GM23338 (cell line): ENCODE results near the gene ZGPAT. TPM values are rescaled to one million over a fixed set of nuclear protein-coding genes. Genes with fewer than 3 reads are reported as not detected.

Experiments
- ATAC-seq: fragments of 200-7000 bp; cut with Tn5 transposase; 3 replicates; pipeline ENCODE4 v1.9.1; 2020
- DNase-seq: peaks from one replicate; pipeline ENCODE4 v3.0.0-alpha.2; 2015; ENCODE audit warnings: low spot score
- H2AFZ ChIP-seq: fragments of 200-600 bp; sonication (generic); 2 replicates; pipeline ENCODE4 v1.8.0; 2016; ENCODE audit warnings: antibody characterized with exemption, mild to moderate bottlenecking, moderate library complexity
- H3F3A ChIP-seq: fragments of 200-600 bp; sonication (generic); replicated peaks from 2 replicates; pipeline ENCODE4 v1.8.0; 2017; ENCODE audit warnings: antibody characterized with exemption, mixed run types, low read depth
- H3K27ac ChIP-seq: fragments of 200-600 bp; sonication (generic); 2 replicates; pipeline ENCODE4 v1.6.1; 2016; ENCODE audit warnings: low read depth
- H3K27me3 ChIP-seq: fragments of 200-600 bp; sonication (generic); 2 replicates; pipeline ENCODE4 v1.8.0; 2016; ENCODE audit warnings: mild to moderate bottlenecking, mixed run types, moderate library complexity; ENCODE audit not compliant: insufficient read depth
- H3K36me3 ChIP-seq: fragments of 200-600 bp; sonication (generic); 2 replicates; pipeline ENCODE4 v1.8.0; 2016; ENCODE audit warnings: mild to moderate bottlenecking; ENCODE audit not compliant: insufficient read depth
- H3K4me1 ChIP-seq: fragments of 200-600 bp; sonication (generic); 2 replicates; pipeline ENCODE4 v1.8.0; 2016; ENCODE audit warnings: mild to moderate bottlenecking, moderate library complexity; ENCODE audit not compliant: insufficient read depth
- H3K4me2 ChIP-seq: fragments of 200-600 bp; sonication (generic); 2 replicates; pipeline ENCODE4 v1.7.1; 2017; ENCODE audit warnings: mixed run types
- H3K4me3 ChIP-seq: fragments of 200-600 bp; sonication (generic); 2 replicates; pipeline ENCODE4 v1.6.1; 2016; ENCODE audit warnings: mixed run types
- H3K79me2 ChIP-seq: fragments of 200-600 bp; sonication (generic); replicated peaks from 2 replicates; pipeline ENCODE4 v1.8.0; 2017; ENCODE audit warnings: mild to moderate bottlenecking; ENCODE audit not compliant: insufficient read depth
- H3K9me2 ChIP-seq: fragments of 200-600 bp; sonication (generic); 2 replicates; pipeline ENCODE4 v1.8.0; 2017; ENCODE audit not compliant: insufficient read depth
- H4K20me1 ChIP-seq: fragments of 200-600 bp; sonication (generic); replicated peaks from 2 replicates; pipeline ENCODE4 v1.8.0; 2017; ENCODE audit warnings: mild to moderate bottlenecking; ENCODE audit not compliant: insufficient read depth
- H3K27ac Mint-ChIP-seq: 2 replicates; pipeline ENCODE4 v1.8.0; 2020; ENCODE audit warnings: inconsistent platforms, mild to moderate bottlenecking, moderate library complexity, mixed read lengths
- H3K27me3 Mint-ChIP-seq: 3 replicates; pipeline ENCODE4 v1.8.0; 2022; ENCODE audit warnings: low read depth, mild to moderate bottlenecking, moderate library complexity, mixed read lengths, inconsistent platforms; ENCODE audit not compliant: insufficient read depth, poor library complexity
- H3K36me3 Mint-ChIP-seq: 3 replicates; pipeline ENCODE4 v1.8.0; 2021; ENCODE audit warnings: low read depth, mild to moderate bottlenecking, inconsistent platforms, moderate library complexity, mixed read lengths
- H3K4me1 Mint-ChIP-seq: 3 replicates; pipeline ENCODE4 v1.8.0; 2020; ENCODE audit warnings: mild to moderate bottlenecking, inconsistent platforms, mixed read lengths
- H3K4me3 Mint-ChIP-seq: 3 replicates; pipeline ENCODE4 v1.8.0; 2021; ENCODE audit warnings: moderate library complexity, mild to moderate bottlenecking, inconsistent platforms, mixed read lengths
- H3K9me3 Mint-ChIP-seq: 3 replicates; pipeline ENCODE4 v1.8.0; 2020; ENCODE audit warnings: moderate library complexity, mild to moderate bottlenecking, inconsistent platforms, mixed read lengths
- CREB1 ChIP-seq: fragments of 250-450 bp; sonication (Bioruptor Pico); IDR thresholded peaks from 2 replicates; pipeline ENCODE4 v1.5.0; 2020; ENCODE audit warnings: low read depth, mild to moderate bottlenecking, moderate library complexity
- EZH2phosphoT487 ChIP-seq: fragments of 200-600 bp; sonication (generic); IDR thresholded peaks from one replicate; pipeline ENCODE4 v1.8.1; 2018; ENCODE audit warnings: antibody characterized with exemption; ENCODE audit not compliant: unreplicated experiment
- JUNB ChIP-seq: IDR thresholded peaks from one replicate; pipeline ENCODE4 v1.6.1; 2016; ENCODE audit warnings: antibody characterized with exemption; ENCODE audit not compliant: unreplicated experiment
- NANOG ChIP-seq: IDR thresholded peaks from 2 replicates; pipeline ENCODE4 v1.6.1; 2016; ENCODE audit warnings: antibody characterized with exemption, borderline replicate concordance
- POLR2AphosphoS5 ChIP-seq: IDR thresholded peaks from 2 replicates; pipeline ENCODE4 v1.6.1; 2016; ENCODE audit warnings: antibody characterized with exemption, low read depth
- STAT1 ChIP-seq: IDR thresholded peaks from one replicate; pipeline ENCODE4 v1.6.1; 2016; ENCODE audit warnings: antibody characterized with exemption; ENCODE audit not compliant: unreplicated experiment
- ZNF114 ChIP-seq: fragments of 250-450 bp; sonication (Bioruptor Pico); IDR thresholded peaks from 2 replicates; pipeline ENCODE4 v1.5.0; 2020; ENCODE audit warnings: mild to moderate bottlenecking, moderate library complexity
- ZNF331 ChIP-seq: fragments of 250-450 bp; sonication (Bioruptor Pico); IDR thresholded peaks from 2 replicates; pipeline ENCODE4 v1.5.0; 2020; ENCODE audit warnings: low read depth, mild to moderate bottlenecking, moderate library complexity
- polyA plus RNA-seq: library from polyadenylated mRNA; unstranded; fragments of >200 nt; fragmentation: Nextera tagmentation; extraction: Ambion mirVana; gene quantifications from 2 replicates; pipeline ENCODE4 v1.2.1, GENCODE V29; 2016
- total RNA-seq: library from RNA; depleted of rRNA; stranded (reverse); fragments of >200 nt; shearing (Covaris generic); gene quantifications from 2 replicates; pipeline ENCODE4 v1.2.3, GENCODE V29; 2014
- TF ChIP-seq, protein P1 (sequence below): IDR thresholded peaks from one replicate; pipeline ENCODE4 v1.6.1; 2018; ENCODE audit warnings: antibody characterized with exemption; ENCODE audit not compliant: unreplicated experiment
- TF ChIP-seq, protein P2 (sequence below), 2 experiments: fragments of 200-600 bp in 1 of 2; sonication (generic) in 1 of 2; conservative IDR thresholded peaks; 2 replicates each; pipeline versions ENCODE4 v1.5.1 to v1.6.1; 2016 to 2017; ENCODE audit warnings: antibody characterized with exemption in 2 of 2, low read depth in 2 of 2, mild to moderate bottlenecking in 2 of 2, moderate library complexity in 1 of 2
- TF ChIP-seq, protein P3 (sequence below): IDR thresholded peaks from 2 replicates; pipeline ENCODE4 v1.6.1; 2016; ENCODE audit warnings: antibody characterized with exemption
- TF ChIP-seq, protein P4 (sequence below): fragments of 250-450 bp; sonication (Bioruptor Pico); IDR thresholded peaks from 2 replicates; pipeline ENCODE4 v1.5.0; 2020; ENCODE audit warnings: mild to moderate bottlenecking, moderate library complexity

ZGPAT gene
- total and polyA plus RNA-seq, 2 experiments from 2014 or later: 25.0 to 39.2 TPM

DNA sequence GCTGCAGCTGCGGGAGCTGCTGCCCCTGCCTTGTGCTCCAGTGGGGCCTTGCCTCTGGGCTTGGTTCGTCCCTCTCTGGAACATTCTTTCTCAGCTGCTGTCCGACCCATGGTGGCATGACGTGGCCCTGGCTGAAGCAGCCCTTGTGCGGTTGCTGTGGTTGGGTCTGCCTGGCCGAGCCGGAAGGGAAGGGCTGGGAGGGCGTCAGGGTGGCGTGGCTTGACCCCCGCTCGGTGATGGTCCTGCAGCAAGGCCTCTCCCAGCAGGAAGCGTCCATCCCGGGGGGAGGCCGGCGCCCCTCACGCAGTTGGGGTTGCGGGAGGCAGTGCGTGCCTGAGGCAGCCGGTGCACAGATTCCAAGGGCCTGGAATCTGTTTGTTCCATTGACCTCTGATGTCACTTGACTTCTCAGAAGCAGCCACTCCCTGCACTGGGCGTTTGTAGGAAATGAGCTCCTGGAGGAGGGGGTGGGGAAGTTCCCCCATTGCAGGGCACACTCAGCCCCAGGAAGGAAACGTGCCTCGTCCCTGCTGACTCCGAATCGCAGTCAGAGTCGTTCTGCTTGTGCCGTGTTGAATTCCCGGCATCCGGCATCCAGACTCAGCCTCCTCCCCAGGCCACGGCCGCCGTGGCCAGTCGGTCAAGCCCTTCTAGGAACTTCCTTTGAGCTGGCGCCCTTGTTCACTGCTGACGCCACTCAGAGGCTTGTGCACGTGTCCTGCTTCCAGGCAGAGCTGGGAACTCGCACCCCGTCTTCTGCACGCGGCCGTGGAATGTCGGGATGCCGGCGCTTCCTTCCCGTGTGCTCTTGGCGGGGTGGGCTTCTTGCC is 21.1 kb upstream of the ZGPAT start:
- Histone ChIP-seq H3K4me3 (no peak overlapping the region), H3K9me2 (no peaks in the 10 kb centered on the region), H3F3A (no peaks in the 10 kb centered on the region), H4K20me1 (no peaks in the 10 kb centered on the region), H3K27me3 (no peaks in the 10 kb centered on the region), H3K4me1 (no peaks in the 10 kb centered on the region), H3K4me2 (no peak overlapping the region), H3K36me3 (no peaks in the 10 kb centered on the region), H3K27ac (no peak overlapping the region), H2AFZ (no peak overlapping the region), H3K79me2 (no peaks in the 10 kb centered on the region)
- H3K4me3 Mint-ChIP-seq: no peak overlapping the region
- no peak overlapping the region for H3K27ac Mint-ChIP-seq
- ATAC-seq (no peak; the same call in 2 of the 3 replicates), DNase-seq (no peak)
- H3K9me3 Mint-ChIP-seq: no peaks in the 10 kb centered on the region
- H3K4me1 Mint-ChIP-seq: no peaks in the 10 kb centered on the region; the same call in 2 of the 3 replicates
- TF ChIP-seq CREB1 (no peak), ZNF114 (no peak), EZH2phosphoT487 (no peak), NANOG (no peak), ZNF331 (no peak), STAT1 (no peak), JUNB (no peak), POLR2AphosphoS5 (no peak)
- TF ChIP-seq, protein P1, sequence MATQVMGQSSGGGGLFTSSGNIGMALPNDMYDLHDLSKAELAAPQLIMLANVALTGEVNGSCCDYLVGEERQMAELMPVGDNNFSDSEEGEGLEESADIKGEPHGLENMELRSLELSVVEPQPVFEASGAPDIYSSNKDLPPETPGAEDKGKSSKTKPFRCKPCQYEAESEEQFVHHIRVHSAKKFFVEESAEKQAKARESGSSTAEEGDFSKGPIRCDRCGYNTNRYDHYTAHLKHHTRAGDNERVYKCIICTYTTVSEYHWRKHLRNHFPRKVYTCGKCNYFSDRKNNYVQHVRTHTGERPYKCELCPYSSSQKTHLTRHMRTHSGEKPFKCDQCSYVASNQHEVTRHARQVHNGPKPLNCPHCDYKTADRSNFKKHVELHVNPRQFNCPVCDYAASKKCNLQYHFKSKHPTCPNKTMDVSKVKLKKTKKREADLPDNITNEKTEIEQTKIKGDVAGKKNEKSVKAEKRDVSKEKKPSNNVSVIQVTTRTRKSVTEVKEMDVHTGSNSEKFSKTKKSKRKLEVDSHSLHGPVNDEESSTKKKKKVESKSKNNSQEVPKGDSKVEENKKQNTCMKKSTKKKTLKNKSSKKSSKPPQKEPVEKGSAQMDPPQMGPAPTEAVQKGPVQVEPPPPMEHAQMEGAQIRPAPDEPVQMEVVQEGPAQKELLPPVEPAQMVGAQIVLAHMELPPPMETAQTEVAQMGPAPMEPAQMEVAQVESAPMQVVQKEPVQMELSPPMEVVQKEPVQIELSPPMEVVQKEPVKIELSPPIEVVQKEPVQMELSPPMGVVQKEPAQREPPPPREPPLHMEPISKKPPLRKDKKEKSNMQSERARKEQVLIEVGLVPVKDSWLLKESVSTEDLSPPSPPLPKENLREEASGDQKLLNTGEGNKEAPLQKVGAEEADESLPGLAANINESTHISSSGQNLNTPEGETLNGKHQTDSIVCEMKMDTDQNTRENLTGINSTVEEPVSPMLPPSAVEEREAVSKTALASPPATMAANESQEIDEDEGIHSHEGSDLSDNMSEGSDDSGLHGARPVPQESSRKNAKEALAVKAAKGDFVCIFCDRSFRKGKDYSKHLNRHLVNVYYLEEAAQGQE: no peak
- TF ChIP-seq, protein P2, sequence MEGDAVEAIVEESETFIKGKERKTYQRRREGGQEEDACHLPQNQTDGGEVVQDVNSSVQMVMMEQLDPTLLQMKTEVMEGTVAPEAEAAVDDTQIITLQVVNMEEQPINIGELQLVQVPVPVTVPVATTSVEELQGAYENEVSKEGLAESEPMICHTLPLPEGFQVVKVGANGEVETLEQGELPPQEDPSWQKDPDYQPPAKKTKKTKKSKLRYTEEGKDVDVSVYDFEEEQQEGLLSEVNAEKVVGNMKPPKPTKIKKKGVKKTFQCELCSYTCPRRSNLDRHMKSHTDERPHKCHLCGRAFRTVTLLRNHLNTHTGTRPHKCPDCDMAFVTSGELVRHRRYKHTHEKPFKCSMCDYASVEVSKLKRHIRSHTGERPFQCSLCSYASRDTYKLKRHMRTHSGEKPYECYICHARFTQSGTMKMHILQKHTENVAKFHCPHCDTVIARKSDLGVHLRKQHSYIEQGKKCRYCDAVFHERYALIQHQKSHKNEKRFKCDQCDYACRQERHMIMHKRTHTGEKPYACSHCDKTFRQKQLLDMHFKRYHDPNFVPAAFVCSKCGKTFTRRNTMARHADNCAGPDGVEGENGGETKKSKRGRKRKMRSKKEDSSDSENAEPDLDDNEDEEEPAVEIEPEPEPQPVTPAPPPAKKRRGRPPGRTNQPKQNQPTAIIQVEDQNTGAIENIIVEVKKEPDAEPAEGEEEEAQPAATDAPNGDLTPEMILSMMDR (conservative IDR thresholded peaks at IDR 0.05; ENCODE audit: low read depth in 2 of 2): no peak
- TF ChIP-seq, protein P3, sequence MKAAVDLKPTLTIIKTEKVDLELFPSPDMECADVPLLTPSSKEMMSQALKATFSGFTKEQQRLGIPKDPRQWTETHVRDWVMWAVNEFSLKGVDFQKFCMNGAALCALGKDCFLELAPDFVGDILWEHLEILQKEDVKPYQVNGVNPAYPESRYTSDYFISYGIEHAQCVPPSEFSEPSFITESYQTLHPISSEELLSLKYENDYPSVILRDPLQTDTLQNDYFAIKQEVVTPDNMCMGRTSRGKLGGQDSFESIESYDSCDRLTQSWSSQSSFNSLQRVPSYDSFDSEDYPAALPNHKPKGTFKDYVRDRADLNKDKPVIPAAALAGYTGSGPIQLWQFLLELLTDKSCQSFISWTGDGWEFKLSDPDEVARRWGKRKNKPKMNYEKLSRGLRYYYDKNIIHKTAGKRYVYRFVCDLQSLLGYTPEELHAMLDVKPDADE: no peak
- TF ChIP-seq, protein P4, sequence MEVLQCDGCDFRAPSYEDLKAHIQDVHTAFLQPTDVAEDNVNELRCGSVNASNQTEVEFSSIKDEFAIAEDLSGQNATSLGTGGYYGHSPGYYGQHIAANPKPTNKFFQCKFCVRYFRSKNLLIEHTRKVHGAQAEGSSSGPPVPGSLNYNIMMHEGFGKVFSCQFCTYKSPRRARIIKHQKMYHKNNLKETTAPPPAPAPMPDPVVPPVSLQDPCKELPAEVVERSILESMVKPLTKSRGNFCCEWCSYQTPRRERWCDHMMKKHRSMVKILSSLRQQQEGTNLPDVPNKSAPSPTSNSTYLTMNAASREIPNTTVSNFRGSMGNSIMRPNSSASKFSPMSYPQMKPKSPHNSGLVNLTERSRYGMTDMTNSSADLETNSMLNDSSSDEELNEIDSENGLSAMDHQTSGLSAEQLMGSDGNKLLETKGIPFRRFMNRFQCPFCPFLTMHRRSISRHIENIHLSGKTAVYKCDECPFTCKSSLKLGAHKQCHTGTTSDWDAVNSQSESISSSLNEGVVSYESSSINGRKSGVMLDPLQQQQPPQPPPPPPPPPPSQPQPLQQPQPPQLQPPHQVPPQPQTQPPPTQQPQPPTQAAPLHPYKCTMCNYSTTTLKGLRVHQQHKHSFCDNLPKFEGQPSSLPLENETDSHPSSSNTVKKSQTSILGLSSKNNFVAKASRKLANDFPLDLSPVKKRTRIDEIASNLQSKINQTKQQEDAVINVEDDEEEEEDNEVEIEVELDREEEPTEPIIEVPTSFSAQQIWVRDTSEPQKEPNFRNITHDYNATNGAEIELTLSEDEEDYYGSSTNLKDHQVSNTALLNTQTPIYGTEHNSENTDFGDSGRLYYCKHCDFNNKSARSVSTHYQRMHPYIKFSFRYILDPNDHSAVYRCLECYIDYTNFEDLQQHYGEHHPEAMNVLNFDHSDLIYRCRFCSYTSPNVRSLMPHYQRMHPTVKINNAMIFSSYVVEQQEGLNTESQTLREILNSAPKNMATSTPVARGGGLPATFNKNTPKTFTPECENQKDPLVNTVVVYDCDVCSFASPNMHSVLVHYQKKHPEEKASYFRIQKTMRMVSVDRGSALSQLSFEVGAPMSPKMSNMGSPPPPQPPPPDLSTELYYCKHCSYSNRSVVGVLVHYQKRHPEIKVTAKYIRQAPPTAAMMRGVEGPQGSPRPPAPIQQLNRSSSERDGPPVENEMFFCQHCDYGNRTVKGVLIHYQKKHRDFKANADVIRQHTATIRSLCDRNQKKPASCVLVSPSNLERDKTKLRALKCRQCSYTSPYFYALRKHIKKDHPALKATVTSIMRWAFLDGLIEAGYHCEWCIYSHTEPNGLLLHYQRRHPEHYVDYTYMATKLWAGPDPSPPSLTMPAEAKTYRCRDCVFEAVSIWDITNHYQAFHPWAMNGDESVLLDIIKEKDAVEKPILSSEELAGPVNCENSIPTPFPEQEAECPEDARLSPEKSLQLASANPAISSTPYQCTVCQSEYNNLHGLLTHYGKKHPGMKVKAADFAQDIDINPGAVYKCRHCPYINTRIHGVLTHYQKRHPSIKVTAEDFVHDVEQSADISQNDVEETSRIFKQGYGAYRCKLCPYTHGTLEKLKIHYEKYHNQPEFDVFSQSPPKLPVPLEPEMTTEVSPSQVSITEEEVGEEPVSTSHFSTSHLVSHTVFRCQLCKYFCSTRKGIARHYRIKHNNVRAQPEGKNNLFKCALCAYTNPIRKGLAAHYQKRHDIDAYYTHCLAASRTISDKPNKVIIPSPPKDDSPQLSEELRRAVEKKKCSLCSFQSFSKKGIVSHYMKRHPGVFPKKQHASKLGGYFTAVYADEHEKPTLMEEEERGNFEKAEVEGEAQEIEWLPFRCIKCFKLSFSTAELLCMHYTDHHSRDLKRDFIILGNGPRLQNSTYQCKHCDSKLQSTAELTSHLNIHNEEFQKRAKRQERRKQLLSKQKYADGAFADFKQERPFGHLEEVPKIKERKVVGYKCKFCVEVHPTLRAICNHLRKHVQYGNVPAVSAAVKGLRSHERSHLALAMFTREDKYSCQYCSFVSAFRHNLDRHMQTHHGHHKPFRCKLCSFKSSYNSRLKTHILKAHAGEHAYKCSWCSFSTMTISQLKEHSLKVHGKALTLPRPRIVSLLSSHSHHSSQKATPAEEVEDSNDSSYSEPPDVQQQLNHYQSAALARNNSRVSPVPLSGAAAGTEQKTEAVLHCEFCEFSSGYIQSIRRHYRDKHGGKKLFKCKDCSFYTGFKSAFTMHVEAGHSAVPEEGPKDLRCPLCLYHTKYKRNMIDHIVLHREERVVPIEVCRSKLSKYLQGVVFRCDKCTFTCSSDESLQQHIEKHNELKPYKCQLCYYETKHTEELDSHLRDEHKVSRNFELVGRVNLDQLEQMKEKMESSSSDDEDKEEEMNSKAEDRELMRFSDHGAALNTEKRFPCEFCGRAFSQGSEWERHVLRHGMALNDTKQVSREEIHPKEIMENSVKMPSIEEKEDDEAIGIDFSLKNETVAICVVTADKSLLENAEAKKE (CRISPR knock-in tag): no peak
- H3K27me3 Mint-ChIP-seq: peaks cover 9% of the 10 kb centered on the region
- peaks cover 4% of the 10 kb centered on the region; the same call in 1 of the 3 replicates for H3K36me3 Mint-ChIP-seq
